ENCODE measurements around the gene BPIFA2.
A peak's percentile ranks its signal among the peaks of the same experiment; 100 is the strongest.
"Not testable (repeated sequence)": the region's sequence is repeated elsewhere in the genome, so short reads cannot be mapped to it uniquely, and the experiment has no call there.

BPIFA2 gene

GRCh38 chr20:33162753-33163152 lies 5.2 kb upstream of the BPIFA2 start:
- DNase-seq = no peak

GRCh38 chr20:33163856-33164762 lies 3.9 kb upstream of the BPIFA2 start:
- no peak for DNase-seq

DNA sequence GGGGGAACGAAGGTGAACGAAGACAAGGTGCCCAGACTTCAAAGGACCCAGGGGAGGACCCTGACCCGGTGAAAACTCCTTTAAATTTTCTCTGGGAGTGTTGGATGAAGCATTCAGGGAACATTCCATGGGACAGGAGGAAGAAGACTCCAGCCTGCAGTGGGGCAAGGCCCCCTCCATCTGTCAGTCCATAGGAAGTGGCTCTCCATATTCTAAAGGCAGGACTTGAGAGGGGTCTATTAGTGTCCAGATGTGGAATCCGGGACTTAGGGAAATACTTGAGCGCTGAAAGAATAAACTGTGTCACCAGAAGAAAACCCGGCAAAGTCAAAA lies 3.2 kb upstream of the BPIFA2 start:
- no peak for DNase-seq

DNA sequence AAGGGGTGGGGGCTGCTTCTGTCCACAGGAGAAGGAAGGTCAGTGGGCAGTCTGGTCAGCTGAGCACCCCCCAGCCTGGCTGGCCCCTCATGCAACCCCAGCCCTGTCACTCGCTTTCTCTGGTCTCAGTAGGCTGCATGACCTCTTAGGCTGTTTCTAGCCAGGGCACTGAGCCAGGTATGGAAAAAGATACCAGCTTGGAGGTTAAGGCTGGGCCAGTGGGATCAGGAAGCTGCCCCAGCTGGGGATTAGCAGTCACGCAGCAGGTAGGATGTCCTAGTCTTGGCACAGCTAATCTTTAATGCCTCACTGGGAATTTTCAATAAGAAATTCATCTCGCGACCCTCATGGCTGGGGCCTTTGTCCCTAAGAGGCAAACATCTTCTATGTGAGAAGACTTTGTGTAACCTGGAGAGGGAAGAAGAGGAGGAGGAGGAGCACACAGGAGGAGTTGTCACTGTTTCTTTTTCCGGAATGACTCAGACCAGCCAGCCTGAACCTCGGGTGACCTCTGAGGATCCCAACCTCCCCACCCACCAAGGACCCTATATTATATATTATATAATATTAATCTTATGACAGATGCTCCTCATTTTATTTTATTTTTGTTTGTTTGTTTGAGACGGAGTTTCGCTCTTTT lies 2.4 kb upstream of the BPIFA2 start:
- no peak for DNase-seq

DNA sequence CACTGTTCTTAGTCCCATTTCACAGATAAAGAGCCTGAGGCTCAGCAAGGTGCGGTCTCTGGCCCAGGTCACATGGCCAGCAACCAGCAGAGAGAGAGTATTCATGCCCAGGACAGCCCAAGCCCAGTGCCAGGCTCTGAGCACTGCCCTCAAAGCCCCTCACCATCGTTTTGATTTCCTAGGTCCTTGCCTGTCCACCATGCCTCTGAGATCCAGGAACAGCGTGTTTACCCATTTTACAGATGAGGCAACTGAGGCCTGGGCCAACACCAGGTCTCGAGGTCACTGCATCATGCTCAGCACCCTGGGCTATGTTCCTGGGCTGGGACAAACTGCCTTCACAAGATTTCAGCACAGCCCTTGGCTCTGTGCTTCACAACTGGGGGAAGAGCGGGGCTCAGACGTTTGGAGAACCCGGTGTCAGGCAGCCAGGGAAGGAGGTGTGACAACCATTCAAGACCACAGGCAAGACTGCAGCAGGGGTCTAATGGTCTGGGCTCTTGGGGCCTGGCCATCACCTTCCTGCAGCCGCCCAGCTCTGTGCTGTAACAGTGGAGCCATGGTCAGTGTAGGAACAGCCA lies 1.3 kb upstream of the BPIFA2 start:
- no peak for DNase-seq

GRCh38 chr20:33169176-33169794 lies 1.3 kb downstream of the BPIFA2 start:
- DNase-seq = peak; percentile 2

- DNase-seq = no peak
Measured at GRCh38 chr20:33172781-33173180, 4.8 kb downstream of the BPIFA2 start.

- DNase-seq = no peak
Measured at GRCh38 chr20:33175123-33175522, 7.2 kb downstream of the BPIFA2 start.

DNA sequence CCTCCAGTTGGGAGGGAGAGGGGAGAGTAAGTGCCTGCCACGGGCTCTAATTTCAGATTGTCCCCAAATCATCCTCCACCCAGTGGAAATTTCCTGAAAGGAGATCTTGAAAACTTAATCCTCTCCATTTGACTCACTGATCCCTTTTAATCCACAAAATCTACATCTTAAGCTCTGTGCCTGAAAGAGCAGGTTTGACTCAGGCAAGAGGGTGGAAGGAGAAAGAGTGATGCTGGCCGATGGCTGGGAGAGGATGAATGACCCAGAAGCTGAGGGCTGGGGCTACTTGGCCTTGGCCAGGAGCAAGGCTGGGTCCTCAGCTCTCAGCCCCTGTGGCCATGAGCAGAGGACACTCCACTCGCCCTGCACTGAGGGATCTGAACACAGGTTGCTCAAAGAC lies 8.1 kb downstream of the BPIFA2 start:
- DNase-seq = no peak

DNA sequence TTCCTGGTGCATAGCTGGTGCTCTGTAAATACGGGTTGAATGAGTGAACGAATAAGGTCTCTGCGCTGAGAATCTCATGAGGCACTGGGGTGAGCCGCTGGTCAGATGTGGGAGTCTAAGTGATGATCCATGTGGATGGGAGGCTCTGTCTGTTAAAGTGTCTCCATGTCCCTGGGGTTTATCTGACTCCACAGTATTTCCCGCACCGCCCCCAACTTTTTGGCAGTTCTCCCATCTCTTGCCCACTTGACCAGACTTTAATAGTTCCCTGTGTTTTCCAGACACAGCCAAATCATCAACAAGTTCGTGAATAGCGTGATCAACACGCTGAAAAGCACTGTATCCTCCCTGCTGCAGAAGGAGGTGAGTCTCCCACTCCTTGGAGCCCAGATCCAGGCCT lies 9.9 kb downstream of the BPIFA2 start:
- no peak for DNase-seq

DNA sequence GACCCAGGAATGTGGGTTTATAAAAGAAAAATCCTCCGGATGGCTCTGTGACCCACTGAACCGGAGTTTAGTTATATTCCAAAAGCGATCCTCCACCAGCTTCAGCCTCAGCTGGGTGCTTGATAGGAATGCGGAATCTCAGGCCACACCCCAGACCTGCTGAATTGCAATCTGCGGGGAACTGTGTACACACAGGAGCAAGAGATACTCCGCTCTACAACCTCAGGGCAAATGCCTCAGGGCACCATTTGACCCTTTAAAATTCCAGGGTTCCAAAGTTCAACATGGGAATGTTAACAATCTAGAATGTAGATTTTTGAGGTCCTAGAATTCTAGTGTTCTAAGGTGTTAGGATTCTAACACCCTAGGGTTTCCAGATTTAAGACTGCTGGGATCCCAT lies 10.8 kb downstream of the BPIFA2 start:
- no peak for DNase-seq

DNA sequence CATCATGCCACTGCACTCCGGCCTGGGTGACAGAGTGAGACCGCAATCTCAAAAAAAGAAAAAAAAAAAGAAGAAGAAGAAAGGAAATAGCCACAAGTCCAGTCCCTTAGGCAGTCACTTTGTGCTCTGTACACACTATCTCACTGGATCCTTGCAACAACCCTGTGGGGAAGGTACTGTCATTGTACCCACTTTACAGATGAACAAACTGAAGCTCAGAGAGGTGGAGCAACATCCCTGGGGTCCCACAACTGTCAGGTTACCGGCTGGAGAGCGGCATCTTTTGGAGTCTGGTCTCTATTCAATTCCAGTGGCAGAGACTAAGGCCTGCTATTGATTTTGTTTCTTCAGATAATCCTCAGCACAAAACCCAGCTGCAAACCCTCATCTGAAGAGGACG lies 12.2 kb downstream of the BPIFA2 start:
- no peak for DNase-seq

DNA sequence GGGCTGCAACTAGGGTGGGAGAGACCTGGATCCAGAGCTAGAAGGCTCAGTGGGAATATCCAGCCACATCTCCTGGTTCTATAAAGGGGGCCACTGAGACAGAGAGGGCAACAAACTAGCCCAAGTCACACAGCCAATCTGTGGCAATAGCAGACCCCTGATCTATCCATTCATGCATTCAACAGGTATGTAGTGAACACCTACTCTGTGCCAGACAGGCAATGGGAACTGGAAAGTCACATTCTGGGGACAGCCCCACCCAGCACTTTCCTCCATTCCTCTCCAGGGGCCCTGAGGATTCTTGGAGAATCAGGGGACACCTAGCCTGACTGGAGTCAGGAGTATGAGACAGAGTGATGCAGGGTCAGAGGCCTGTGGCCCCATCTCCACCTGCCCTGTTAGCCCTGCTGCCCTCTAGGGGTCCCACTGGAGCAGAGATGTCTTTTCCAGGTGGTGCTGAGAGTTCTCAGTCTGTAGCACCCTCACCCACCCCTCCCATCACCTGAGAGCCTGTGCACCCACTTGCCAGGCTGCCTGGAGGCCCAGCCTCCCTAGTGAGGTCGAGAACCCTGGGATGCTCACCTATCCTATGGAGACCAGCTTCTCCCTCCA lies 13.6 kb downstream of the BPIFA2 start:
- no peak for DNase-seq

DNA sequence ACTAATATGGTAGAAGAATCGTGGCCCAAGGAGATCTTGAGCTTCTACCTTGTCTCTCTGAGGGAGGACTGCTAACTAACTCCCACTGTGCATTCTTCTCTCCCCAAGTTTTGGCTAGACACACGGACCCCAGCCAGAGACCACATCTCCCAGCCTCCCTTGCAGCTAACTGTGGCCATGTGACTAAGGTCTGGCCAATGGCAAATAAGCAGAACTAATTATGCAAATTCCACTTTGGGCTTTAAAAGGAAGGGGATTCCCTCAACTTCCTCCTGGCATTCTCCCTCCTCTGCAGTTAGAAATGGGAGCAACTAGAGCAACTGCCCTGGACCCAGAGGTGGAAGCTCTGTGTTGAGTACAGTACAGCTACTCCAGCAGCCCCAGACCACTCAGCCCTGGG lies 15.4 kb downstream of the BPIFA2 start:
- DNase-seq = no peak

GRCh38 chr20:33185031-33185590 lies 17.2 kb downstream of the BPIFA2 start:
- DNase-seq = not testable (repeated sequence)

DNA sequence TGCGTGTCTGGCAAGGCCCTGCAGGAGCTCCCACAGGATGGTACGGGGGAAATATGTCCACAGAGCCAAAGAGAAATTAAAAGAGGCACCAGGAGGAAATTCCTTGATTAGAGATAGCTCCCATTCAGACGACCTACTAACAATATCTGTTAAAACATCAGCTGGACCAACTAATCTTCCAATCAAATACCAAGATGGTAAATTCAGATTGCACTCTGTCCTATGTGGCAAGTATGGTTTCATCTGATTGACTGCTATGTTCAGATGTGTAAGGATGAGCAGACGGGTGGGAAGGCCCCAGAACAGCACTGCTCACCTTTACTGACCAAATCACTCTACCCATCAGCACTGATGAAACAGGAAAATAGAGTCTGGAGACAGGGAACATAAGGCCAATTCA lies 19.5 kb downstream of the BPIFA2 start:
- DNase-seq = no peak

- no peak for DNase-seq
Measured at GRCh38 chr20:33188421-33188820, 20.5 kb downstream of the BPIFA2 start.

DNA sequence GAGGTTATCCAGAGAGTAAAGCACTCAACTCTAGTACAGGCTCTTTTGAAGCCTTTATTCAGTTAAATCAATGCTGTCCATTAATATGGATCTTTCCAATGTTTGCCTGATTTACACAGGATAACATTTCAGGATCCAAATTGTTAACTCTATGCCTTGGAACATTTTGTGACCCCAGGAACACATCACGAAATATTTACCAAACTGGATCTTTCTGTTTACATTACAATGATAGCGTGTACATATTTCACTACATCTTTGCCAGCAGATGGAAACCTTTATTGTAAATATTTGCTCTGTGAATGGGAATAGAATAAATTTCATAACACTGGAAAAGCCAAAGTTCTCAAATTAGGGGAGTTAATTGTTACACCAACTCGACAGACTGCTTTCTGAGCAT lies 23.5 kb downstream of the BPIFA2 start:
- no peak for DNase-seq

- no peak for DNase-seq
Measured at GRCh38 chr20:33191955-33192354, 24.0 kb downstream of the BPIFA2 start.

- DNase-seq = no peak
Measured at GRCh38 chr20:33192912-33193501, 25.0 kb downstream of the BPIFA2 start.

GRCh38 chr20:33199026-33199425 lies 31.1 kb downstream of the BPIFA2 start:
- no peak for DNase-seq

- DNase-seq = no peak
Measured at GRCh38 chr20:33202451-33202850, 34.5 kb downstream of the BPIFA2 start.

DNA sequence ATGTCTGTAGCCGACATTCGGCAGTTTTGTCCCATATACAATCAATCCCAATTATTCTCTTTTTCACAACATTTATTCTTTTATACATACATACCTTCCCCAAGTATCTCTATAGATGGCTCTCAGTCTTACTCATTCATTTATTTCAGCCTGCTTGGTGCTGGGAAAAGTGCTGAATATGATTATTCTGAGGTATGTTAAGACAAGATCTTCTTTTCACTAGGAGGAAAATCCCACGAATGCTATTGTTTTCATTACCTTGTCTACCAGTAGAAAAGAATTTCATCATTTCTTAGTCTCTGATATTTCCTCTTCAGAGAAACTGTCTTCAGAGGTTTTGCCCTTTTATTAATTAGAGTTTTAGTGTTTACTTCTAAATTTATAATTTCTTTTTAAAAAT lies 35.5 kb downstream of the BPIFA2 start:
- no peak for DNase-seq
